ENCODE data around the gene MYCL. TPM values are rescaled to one million over a fixed set of nuclear protein-coding genes. Genes with fewer than 3 reads are reported as not detected.

The MYCL gene
- total RNA-seq, 6 experiments from 2014 or later = 0.75 to 20.5 (median 6.1) TPM

- Histone ChIP-seq H3K4me3 (peak overlapping the region in 2 of 3 donors; percentile 70 to 75), H3K9me3 (no peaks in the 10 kb centered on the region), H3K27ac (peak overlapping the region in 2 of 3 donors; percentile 72 to 89), H3K27me3 (no peaks in the 10 kb centered on the region), H3K4me1 (peaks cover 0 to 20% (median 7%) of the 10 kb centered on the region in 4 donors), H3K36me3 (peaks cover 0 to 5% (median 3%) of the 10 kb centered on the region in 4 donors)
- 26% methylated on average over 9 of the region's 14 CpGs for WGBS (ENCODE audit: insufficient coverage, low coverage, low lambda C conversion rate, missing lambda C conversion rate)
- intact Hi-C loops (cut with DNase I) = no loop called here
- TF ChIP-seq POLR2A (IDR thresholded peaks at IDR 0.05) = no peak
- TF ChIP-seq, protein P1, sequence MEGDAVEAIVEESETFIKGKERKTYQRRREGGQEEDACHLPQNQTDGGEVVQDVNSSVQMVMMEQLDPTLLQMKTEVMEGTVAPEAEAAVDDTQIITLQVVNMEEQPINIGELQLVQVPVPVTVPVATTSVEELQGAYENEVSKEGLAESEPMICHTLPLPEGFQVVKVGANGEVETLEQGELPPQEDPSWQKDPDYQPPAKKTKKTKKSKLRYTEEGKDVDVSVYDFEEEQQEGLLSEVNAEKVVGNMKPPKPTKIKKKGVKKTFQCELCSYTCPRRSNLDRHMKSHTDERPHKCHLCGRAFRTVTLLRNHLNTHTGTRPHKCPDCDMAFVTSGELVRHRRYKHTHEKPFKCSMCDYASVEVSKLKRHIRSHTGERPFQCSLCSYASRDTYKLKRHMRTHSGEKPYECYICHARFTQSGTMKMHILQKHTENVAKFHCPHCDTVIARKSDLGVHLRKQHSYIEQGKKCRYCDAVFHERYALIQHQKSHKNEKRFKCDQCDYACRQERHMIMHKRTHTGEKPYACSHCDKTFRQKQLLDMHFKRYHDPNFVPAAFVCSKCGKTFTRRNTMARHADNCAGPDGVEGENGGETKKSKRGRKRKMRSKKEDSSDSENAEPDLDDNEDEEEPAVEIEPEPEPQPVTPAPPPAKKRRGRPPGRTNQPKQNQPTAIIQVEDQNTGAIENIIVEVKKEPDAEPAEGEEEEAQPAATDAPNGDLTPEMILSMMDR (IDR thresholded peaks at IDR 0.05) = no peak
- ATAC-seq (peak; percentile 60 to 75 (median 66)), DNase-seq (peak; percentile 81 to 93 (median 91))
Measured at GRCh38 chr1:39898648-39899603, 2.8 kb downstream of the MYCL start.

GRCh38 chr1:39898191-39898590 is 3.5 kb downstream of the MYCL start:
- no peak for ATAC-seq

DNA sequence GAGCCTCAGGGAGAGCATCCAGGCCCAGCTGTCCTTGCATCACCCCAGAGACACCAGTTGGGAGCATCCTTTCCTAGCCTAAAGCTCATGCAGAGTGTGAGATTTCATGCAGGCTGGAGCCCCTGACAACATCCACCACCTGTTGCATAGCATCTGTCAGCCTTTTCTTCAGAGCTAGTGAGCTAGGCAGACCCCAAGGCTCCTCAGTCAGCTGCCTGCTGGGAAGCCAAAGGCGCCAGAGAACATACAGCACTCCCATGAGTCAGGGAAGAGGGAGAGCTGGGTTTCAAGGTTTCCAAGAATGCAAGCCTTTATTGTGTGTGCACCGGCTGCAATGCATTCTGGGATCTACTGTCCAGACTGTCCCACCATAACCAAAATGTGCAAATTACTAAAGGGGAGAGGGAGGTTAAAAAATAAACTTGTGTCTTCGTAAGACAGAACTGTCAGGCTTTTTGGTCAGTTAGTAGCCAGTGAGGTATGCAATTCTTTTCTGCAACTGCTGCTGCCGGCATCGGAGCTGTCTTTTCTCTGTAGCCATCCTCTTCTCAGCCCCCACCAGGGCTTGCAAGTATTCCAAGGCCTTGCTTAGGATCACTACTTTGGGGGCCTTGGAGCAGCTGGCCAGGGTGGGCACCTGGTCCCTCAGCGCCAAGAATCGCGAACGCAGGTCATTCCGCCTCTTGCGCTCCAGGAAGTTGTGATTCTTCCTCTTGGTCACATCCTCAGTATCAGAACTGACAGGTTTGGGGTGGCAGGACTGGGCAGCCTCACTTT is 4.6 kb downstream of the MYCL start:
- Histone ChIP-seq H3K4me1 (peaks cover 0 to 36% (median 15%) of the 10 kb centered on the region in 4 donors), H3K9me3 (no peaks in the 10 kb centered on the region), H3K36me3 (peaks cover 0 to 5% (median 3%) of the 10 kb centered on the region in 4 donors), H3K4me3 (no peak overlapping the region), H3K27me3 (no peaks in the 10 kb centered on the region), H3K27ac (no peak overlapping the region)
- intact Hi-C loops (cut with DNase I) = no loop called here
- ATAC-seq (no peak), DNase-seq (no peak)
- TF ChIP-seq, protein P1 (IDR thresholded peaks at IDR 0.05) = no peak
- TF ChIP-seq POLR2A (IDR thresholded peaks at IDR 0.05) = no peak
- 93% methylated on average over 8 of the region's 11 CpGs for WGBS (ENCODE audit: insufficient coverage, low coverage, low lambda C conversion rate, missing lambda C conversion rate)

More at GRCh38 chr1:39898191-39898590, 3.5 kb downstream of the MYCL start:
- Histone ChIP-seq H3K27me3 (no peaks in the 10 kb centered on the region), H3K9me3 (no peaks in the 10 kb centered on the region), H3K36me3 (peaks cover 0 to 5% (median 3%) of the 10 kb centered on the region in 4 donors), H3K4me1 (peaks cover 0 to 25% (median 8%) of the 10 kb centered on the region in 4 donors), H3K27ac (peak overlapping the region in 2 of 3 donors; percentile 41 to 60), H3K4me3 (peak overlapping the region in 1 of 3 donors; percentile 75)
- intact Hi-C loops (cut with DNase I) = no loop called here
- no peak for DNase-seq
- WGBS (ENCODE audit: insufficient coverage, low coverage, low lambda C conversion rate, missing lambda C conversion rate) = 23% methylated on average over 2 of the region's 3 CpGs
- no peak for TF ChIP-seq POLR2A (IDR thresholded peaks at IDR 0.05)
- TF ChIP-seq, protein P1 (IDR thresholded peaks at IDR 0.05) = no peak

DNA sequence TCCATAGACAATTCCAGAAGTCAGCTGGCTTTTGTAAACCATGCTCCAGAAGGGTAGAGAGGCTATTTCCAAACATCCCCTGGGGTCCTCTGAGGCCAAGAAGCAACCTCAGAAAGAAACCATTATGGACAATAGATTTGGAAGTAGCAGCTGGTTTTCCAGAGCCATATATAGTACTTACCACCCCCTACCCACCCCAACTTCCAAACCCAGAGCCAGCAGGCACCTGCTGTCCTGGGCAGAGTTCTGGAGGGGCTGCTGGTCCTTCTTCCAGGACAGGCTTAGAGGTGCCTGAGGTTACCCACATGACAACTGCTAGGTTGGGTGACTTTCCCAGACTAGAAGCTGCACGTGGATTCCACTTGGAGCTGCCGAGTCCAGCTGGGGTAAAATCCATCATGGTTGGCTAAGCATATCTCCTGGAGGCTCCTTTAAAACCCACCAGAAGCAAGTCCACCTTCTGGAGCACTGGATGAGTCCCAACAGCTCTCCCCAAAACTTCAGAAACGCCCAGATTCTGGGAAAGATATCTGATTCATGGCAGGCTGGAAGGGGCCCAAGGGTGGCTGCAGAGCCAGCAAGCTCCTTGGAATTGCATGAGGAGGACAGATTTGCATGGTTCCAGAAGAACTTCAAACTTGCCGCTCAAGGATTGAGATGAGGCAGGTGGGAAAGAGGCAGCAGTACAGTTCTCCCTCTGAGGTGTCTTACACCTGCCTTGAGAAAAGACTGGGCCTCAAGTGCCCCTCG is 5.8 kb downstream of the MYCL start:
- DNase-seq = no peak
- Histone ChIP-seq H3K27ac (no peak overlapping the region), H3K9me3 (no peaks in the 10 kb centered on the region), H3K36me3 (peaks cover 0 to 5% (median 3%) of the 10 kb centered on the region in 4 donors), H3K4me3 (no peak overlapping the region), H3K4me1 (peaks cover 0 to 41% (median 15%) of the 10 kb centered on the region in 4 donors), H3K27me3 (no peaks in the 10 kb centered on the region)
- no CpG with 5 or more reads among the region's 5 CpGs for WGBS (ENCODE audit: insufficient coverage, low coverage, low lambda C conversion rate, missing lambda C conversion rate)
- TF ChIP-seq, protein P1 (IDR thresholded peaks at IDR 0.05) = no peak
- TF ChIP-seq POLR2A (IDR thresholded peaks at IDR 0.05) = no peak
- no peak for ATAC-seq
- intact Hi-C loops (cut with DNase I) = no loop called here

Data from right lobe of liver (tissue), 6 donors.